OCI-LY3 (cell line): ENCODE measurements around the gene LUC7L3.

Experiments used
- EZH2phosphoT487 ChIP-seq: fragments of 200-600 bp; shearing (Covaris generic); IDR thresholded peaks from 2 replicates; pipeline ENCODE4 v1.6.1; 2018; ENCODE audit warnings: antibody characterized with exemption, mixed run types, low read depth
- TF ChIP-seq, protein P1 (sequence below): fragments of 200-600, 300-600 bp; sonication (generic); IDR thresholded peaks from 2 replicates; pipeline ENCODE4 v1.5.1; 2014; ENCODE audit warnings: antibody characterized with exemption, low read length, low read depth

DNA sequence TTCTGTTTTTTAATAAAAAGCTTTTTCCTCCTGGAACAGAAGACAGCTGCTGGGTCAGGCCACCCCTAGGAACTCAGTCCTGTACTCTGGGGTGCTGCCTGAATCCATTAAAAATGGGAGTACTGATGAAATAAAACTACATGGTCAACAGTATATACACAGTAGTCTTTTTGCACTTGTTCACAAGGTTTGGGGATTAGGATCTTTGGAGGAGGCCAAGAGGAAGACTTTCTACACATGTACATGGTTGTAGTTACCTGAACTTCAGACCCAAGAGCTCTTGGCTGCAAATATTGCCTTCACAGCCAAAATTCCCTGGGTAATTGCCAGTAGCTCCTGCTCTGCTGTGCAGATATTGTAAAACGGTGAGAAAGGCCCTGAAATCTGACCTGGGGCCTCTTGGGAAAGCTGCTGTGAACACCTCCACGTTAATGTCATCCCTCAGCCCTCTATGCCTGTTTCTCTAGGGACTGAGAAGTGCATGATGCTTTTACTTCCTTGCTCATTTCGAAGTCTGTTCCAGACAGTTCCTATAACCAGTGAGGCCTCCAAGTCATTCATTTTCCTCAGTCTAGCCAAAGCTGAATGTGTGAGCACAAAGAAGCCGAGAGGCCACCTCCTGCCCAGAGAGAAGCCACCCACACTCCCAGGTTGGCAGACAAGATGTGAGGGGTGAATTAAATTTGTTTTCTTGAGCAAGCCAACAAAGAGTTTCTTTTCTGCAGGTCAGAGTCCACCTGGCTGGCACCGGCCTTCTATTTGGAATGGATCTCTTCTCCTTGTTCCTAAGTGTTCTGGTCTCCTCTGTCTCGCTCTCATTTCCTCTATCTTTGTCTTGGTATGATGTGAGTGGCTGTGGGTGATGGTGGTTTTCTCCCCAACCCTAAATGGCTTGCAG is 27.6 kb upstream of the LUC7L3 start:
- TF ChIP-seq, protein P1, sequence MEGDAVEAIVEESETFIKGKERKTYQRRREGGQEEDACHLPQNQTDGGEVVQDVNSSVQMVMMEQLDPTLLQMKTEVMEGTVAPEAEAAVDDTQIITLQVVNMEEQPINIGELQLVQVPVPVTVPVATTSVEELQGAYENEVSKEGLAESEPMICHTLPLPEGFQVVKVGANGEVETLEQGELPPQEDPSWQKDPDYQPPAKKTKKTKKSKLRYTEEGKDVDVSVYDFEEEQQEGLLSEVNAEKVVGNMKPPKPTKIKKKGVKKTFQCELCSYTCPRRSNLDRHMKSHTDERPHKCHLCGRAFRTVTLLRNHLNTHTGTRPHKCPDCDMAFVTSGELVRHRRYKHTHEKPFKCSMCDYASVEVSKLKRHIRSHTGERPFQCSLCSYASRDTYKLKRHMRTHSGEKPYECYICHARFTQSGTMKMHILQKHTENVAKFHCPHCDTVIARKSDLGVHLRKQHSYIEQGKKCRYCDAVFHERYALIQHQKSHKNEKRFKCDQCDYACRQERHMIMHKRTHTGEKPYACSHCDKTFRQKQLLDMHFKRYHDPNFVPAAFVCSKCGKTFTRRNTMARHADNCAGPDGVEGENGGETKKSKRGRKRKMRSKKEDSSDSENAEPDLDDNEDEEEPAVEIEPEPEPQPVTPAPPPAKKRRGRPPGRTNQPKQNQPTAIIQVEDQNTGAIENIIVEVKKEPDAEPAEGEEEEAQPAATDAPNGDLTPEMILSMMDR, result no peak
- TF ChIP-seq EZH2phosphoT487, result no peak
